H9 (cell line): ENCODE data around the gene TAF5L. TPM values are rescaled to one million over a fixed set of nuclear protein-coding genes. Genes with fewer than 3 reads are reported as not detected.

Experiments used
- DNase-seq: peaks from one replicate; pipeline ENCODE4 v3.0.0-alpha.2; 2017
- H2AFZ ChIP-seq: one replicate; pipeline ENCODE4 v1.6.1; 2013; ENCODE audit warnings: mild to moderate bottlenecking, low read length, control low read depth, moderate library complexity
- H2AK5ac ChIP-seq: 2 replicates; pipeline ENCODE4 v1.6.1; 2013; ENCODE audit warnings: low read length, control low read depth, mixed read lengths; ENCODE audit not compliant: insufficient read length
- H2BK120ac ChIP-seq: one replicate; pipeline ENCODE4 v1.6.1; 2013; ENCODE audit warnings: low read depth, mild to moderate bottlenecking, low read length, control low read depth, inconsistent platforms; ENCODE audit not compliant: poor library complexity, severe bottlenecking
- H2BK12ac ChIP-seq: 2 replicates; pipeline ENCODE4 v1.6.1; 2013; ENCODE audit warnings: low read length, control low read depth, mixed read lengths, low read depth; ENCODE audit not compliant: insufficient read length
- H2BK15ac ChIP-seq: 2 replicates; pipeline ENCODE4 v1.6.1; 2013; ENCODE audit warnings: low read depth, low read length, control low read depth
- H2BK20ac ChIP-seq: one replicate; pipeline ENCODE4 v1.6.1; 2013; ENCODE audit warnings: low read depth, mild to moderate bottlenecking, low read length, control low read depth, inconsistent platforms; ENCODE audit not compliant: poor library complexity, severe bottlenecking
- H2BK5ac ChIP-seq: 2 replicates; pipeline ENCODE4 v1.6.1; 2013; ENCODE audit warnings: low read length, control low read depth, mixed read lengths; ENCODE audit not compliant: insufficient read length
- H3K14ac ChIP-seq: 2 replicates; pipeline ENCODE4 v1.6.1; 2013; ENCODE audit warnings: low read length, control low read depth; ENCODE audit not compliant: insufficient read depth
- H3K18ac ChIP-seq: 2 replicates; pipeline ENCODE4 v1.6.1; 2013; ENCODE audit warnings: low read depth, mild to moderate bottlenecking, mixed read lengths, low read length, control low read depth; ENCODE audit not compliant: insufficient read length
- H3K23ac ChIP-seq: 2 replicates; pipeline ENCODE4 v1.6.1; 2013; ENCODE audit warnings: low read length, control low read depth, mixed read lengths, low read depth; ENCODE audit not compliant: insufficient read length
- H3K23me2 ChIP-seq: 2 replicates; pipeline ENCODE4 v1.6.1; 2013; ENCODE audit warnings: low read depth, mild to moderate bottlenecking, mixed read lengths, low read length, control low read depth; ENCODE audit not compliant: insufficient read length, poor library complexity, severe bottlenecking
- H3K27ac ChIP-seq: 2 replicates; pipeline ENCODE4 v1.5.1; 2013; ENCODE audit warnings: low read length, control low read depth, mixed read lengths, low read depth; ENCODE audit not compliant: insufficient read length
- H3K27me3 ChIP-seq: 2 replicates; pipeline ENCODE4 v1.6.1; 2013; ENCODE audit warnings: low read length, control low read depth, inconsistent platforms; ENCODE audit not compliant: insufficient read depth
- H3K4ac ChIP-seq: 2 replicates; pipeline ENCODE4 v1.6.1; 2013; ENCODE audit warnings: low read depth, mild to moderate bottlenecking, control low read depth, inconsistent platforms, low read length, moderate library complexity
- H3K4me1 ChIP-seq: 2 replicates; pipeline ENCODE4 v1.6.1; 2013; ENCODE audit warnings: low read length, control low read depth, inconsistent platforms; ENCODE audit not compliant: insufficient read depth
- H3K4me2 ChIP-seq: 2 replicates; pipeline ENCODE4 v1.6.1; 2013; ENCODE audit warnings: low read length, control low read depth, mixed read lengths; ENCODE audit not compliant: insufficient read length, insufficient read depth
- H3K56ac ChIP-seq: 2 replicates; pipeline ENCODE4 v1.6.1; 2013; ENCODE audit warnings: low read depth, mild to moderate bottlenecking, mixed read lengths, low read length, control low read depth; ENCODE audit not compliant: insufficient read length
- H3K79me1 ChIP-seq: 2 replicates; pipeline ENCODE4 v1.6.1; 2013; ENCODE audit warnings: low read depth, mild to moderate bottlenecking, moderate library complexity, low read length, control low read depth, inconsistent platforms; ENCODE audit not compliant: insufficient read depth, poor library complexity, severe bottlenecking
- H3K79me2 ChIP-seq: 2 replicates; pipeline ENCODE4 v1.6.1; 2013; ENCODE audit warnings: low read length, control low read depth, inconsistent platforms; ENCODE audit not compliant: insufficient read depth
- H3K9ac ChIP-seq: 2 replicates; pipeline ENCODE4 v1.6.1; 2013; ENCODE audit warnings: low read length, control low read depth, mixed read lengths; ENCODE audit not compliant: insufficient read length; ENCODE audit errors: extremely low read depth
- H3K9me3 ChIP-seq: one replicate; pipeline ENCODE4 v1.6.1; 2013; ENCODE audit warnings: low read depth, low read length, inconsistent platforms; ENCODE audit not compliant: control insufficient read depth
- H3T11ph ChIP-seq: one replicate; pipeline ENCODE4 v1.6.1; 2013; ENCODE audit warnings: mild to moderate bottlenecking, low read length, control low read depth, inconsistent platforms
- H4K20me1 ChIP-seq: one replicate; pipeline ENCODE4 v1.6.1; 2013; ENCODE audit not compliant: control insufficient read depth, insufficient read length, insufficient read depth
- H4K5ac ChIP-seq: 2 replicates; pipeline ENCODE4 v1.6.1; 2013; ENCODE audit warnings: low read depth, mild to moderate bottlenecking, mixed read lengths, low read length, control low read depth; ENCODE audit not compliant: insufficient read length
- H4K8ac ChIP-seq: replicated peaks from 2 replicates; pipeline ENCODE4 v1.6.1; 2013; ENCODE audit warnings: low read length, control low read depth, mixed read lengths, low read depth; ENCODE audit not compliant: insufficient read length
- H4K91ac ChIP-seq: 2 replicates; pipeline ENCODE4 v1.6.1; 2013; ENCODE audit warnings: low read depth, mild to moderate bottlenecking, moderate library complexity, mixed read lengths, low read length, control low read depth; ENCODE audit not compliant: insufficient read length
- H3K27ac Mint-ChIP-seq, 3 experiments: 2 replicates in 2 of 3; 3 replicates in 1 of 3; pipeline ENCODE4 v1.8.0; 2020 to 2021; ENCODE audit warnings: mixed read lengths in 3 of 3, mild to moderate bottlenecking in 1 of 3, moderate library complexity in 1 of 3
- H3K27me3 Mint-ChIP-seq: 2 replicates; pipeline ENCODE4 v1.8.0; 2021; ENCODE audit warnings: low read depth, mild to moderate bottlenecking, moderate library complexity, mixed read lengths
- H3K36me3 Mint-ChIP-seq, 3 experiments: 2 replicates in 2 of 3; 3 replicates in 1 of 3; pipeline ENCODE4 v1.8.0; 2020 to 2021; ENCODE audit warnings: low read depth in 3 of 3, mixed read lengths in 3 of 3; ENCODE audit not compliant: insufficient read depth in 1 of 3
- H3K4me1 Mint-ChIP-seq, 2 experiments: 2 replicates each; pipeline ENCODE4 v1.8.0; 2020; ENCODE audit warnings: mixed read lengths in 2 of 2
- H3K4me3 Mint-ChIP-seq, 2 experiments: 2 replicates in 1 of 2; 3 replicates in 1 of 2; pipeline ENCODE4 v1.8.0; 2020 to 2021; ENCODE audit warnings: mild to moderate bottlenecking in 2 of 2, mixed read lengths in 2 of 2, moderate library complexity in 1 of 2
- H3K9me3 Mint-ChIP-seq, 2 experiments: 2 replicates in 1 of 2; 3 replicates in 1 of 2; pipeline ENCODE4 v1.8.0; 2020; ENCODE audit warnings: mild to moderate bottlenecking in 2 of 2, mixed read lengths in 2 of 2, moderate library complexity in 1 of 2
- CTCF ChIP-seq: fragments of 200-600 bp; sonication (generic); conservative IDR thresholded peaks from 3 replicates; pipeline ENCODE4 v1.8.0; 2021; ENCODE audit warnings: antibody characterized with exemption, mild to moderate bottlenecking
- WGBS: extraction: QIAGEN DNeasy Blood & Tissue Kit; methylation state at CpG from one replicate; pipeline ENCODE4 v1.1.7; 2013; ENCODE audit warnings: missing lambda C conversion rate, low lambda C conversion rate, mixed read lengths; ENCODE audit not compliant: insufficient read length; ENCODE audit errors: extremely low coverage; 5-methylcytosine and 5-hydroxymethylcytosine counted together
- total RNA-seq: library from RNA; stranded (reverse); gene quantifications from 2 replicates; pipeline ENCODE4 v1.2.1, GENCODE V29; 2021

The TAF5L gene
- total RNA-seq, 1 experiment from 2014 or later: 30.3 TPM

- Histone ChIP-seq H2BK5ac (no peak overlapping the region), H3K14ac (no peak overlapping the region), H3K27me3 (no peaks in the 10 kb centered on the region), H3K4me1 (no peaks in the 10 kb centered on the region), H4K8ac (no peak overlapping the region), H3K9me3 (no peaks in the 10 kb centered on the region), H4K91ac (no peak overlapping the region), H3K79me2 (no peaks in the 10 kb centered on the region), H3K4me2 (no peak overlapping the region), H3K23ac (no peak overlapping the region), H3K56ac (no peak overlapping the region), H3K4ac (no peak overlapping the region), H2BK20ac (no peak overlapping the region), H3T11ph (no peak overlapping the region), H3K27ac (no peak overlapping the region), H2AK5ac (no peak overlapping the region), H2BK120ac (no peak overlapping the region), H2BK15ac (no peak overlapping the region), H4K5ac (no peak overlapping the region), H3K18ac (no peak overlapping the region), H2AFZ (no peak overlapping the region), H3K79me1 (no peaks in the 10 kb centered on the region), H2BK12ac (no peak overlapping the region), H4K20me1 (no peaks in the 10 kb centered on the region), H3K23me2 (no peaks in the 10 kb centered on the region), H3K9ac (no peak overlapping the region)
- Mint-ChIP-seq H3K4me1 (peaks cover 2 to 4% of the 10 kb centered on the region in 2 experiments; a peak in 1 of 4 replicates), H3K9me3 (no peaks in the 10 kb centered on the region), H3K27me3 (no peaks in the 10 kb centered on the region), H3K27ac (no peak overlapping the region), H3K4me3 (no peak overlapping the region), H3K36me3 (no peaks in the 10 kb centered on the region)
- DNase-seq: no peak
- no peak for TF ChIP-seq CTCF
- no CpG with 5 or more reads among the region's 2 CpGs for WGBS
These were observed 54.9 kb downstream of the TAF5L start for GRCh38 chr1:229570891-229571516.
